Activated CD4-positive, CD25-positive, alpha-beta regulatory T cell (primary cell): ENCODE data around the gene BACH1.
A peak's percentile ranks its signal among the peaks of the same experiment; 100 is the strongest.
"Not testable (repeated sequence)": the region's sequence is repeated elsewhere in the genome, so short reads cannot be mapped to it uniquely, and the experiment has no call there.

Source experiments
- DNase-seq, 4 experiments: peaks; one replicate each; lab custom pipeline; 2025; lab: John Stamatoyannopoulos, UW

Gene BACH1

GRCh38 chr21:29346771-29347170 lies 48.0 kb downstream of the BACH1 start:
- DNase-seq, result no peak

- no peak for DNase-seq
These were observed 48.6 kb downstream of the BACH1 start for GRCh38 chr21:29347274-29347681.

DNA sequence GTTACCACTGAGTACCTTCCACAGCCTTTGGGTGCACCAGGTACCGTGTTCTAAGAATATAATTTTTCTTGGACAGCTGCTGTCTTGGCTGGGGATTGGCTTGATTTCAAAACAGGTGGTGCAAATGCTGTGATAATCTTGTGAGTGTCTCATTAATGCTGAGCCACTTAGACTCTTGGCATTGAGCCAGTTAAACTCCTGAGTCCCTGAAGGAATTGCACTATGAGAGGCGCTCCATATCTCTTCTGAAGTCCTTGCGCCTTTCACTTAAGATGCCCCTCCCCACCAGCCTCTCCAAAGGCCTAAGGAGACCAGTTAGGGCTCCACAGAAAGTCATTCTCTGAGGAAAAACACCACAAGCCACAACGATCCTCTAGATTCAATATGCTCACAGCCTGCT lies 51.0 kb downstream of the BACH1 start:
- DNase-seq, result no peak

DNA sequence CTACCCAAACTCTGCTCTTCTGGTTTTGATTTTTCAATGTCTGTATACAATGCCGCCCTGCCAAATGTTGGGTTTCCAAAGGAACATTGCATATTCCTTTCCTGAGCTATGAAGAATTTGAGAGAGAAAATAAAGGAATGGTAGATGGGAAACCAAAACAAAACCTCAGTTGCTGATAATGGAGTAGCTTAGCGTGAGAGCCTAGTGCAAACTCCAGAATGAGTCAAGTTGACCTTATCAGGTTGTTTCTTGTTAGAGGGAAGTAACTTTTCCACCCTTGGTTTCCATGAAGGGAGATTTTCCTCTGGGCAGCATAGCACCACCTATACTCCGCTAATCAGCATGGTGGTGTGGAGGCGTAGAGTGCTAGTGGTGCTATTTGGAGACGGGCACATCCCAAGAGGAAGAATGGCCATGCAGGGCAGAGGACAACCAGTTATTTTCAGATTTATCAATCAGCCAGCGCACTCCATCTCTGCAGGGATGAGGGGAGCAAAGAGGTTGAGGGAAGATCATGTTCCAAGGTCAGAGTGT lies 51.6 kb downstream of the BACH1 start:
- DNase-seq, result no peak

DNA sequence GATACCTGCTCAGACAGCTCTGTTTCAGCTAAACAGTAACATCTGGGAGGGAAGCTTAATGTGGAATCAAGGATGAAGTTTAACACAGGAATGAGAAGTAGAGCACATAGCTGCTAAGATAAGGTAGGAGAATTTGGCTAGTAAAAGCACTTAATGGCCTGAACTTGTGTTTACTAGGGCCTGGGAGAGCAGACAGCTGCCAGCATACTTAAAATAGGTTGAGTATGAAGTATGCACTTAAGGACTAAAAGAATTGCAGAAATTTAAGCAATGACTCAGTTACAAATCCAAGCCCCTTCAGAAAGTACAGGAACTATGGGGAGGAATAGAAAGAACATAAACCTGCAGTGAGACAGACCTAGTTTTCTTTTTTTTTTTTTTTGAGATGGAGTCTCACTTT lies 53.0 kb downstream of the BACH1 start:
- no peak for DNase-seq

GRCh38 chr21:29355043-29355710 lies 56.5 kb downstream of the BACH1 start:
- DNase-seq, result not testable (repeated sequence)

DNA sequence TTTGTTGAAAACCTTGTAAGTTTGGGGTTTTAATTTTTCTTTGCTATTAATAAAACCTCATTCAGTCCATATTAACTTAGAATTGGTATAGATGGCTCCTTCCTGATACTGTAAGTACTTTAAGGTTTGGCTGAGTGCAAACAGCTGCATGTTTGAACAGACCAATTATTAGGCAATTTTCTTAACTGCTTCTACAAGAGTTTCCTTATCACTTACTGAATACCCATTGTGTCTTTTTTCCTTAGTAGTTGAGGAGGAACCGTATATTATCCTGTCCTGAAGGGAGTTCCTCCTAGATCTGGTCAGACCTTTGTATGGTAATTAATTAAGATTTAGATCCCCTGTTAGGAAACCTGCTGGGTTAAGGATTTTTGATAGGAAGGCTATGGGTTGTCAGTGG lies 57.6 kb downstream of the BACH1 start:
- DNase-seq, result not testable (repeated sequence)

- DNase-seq, result not testable (repeated sequence)
These were observed 58.1 kb downstream of the BACH1 start for GRCh38 chr21:29356810-29357209.

DNA sequence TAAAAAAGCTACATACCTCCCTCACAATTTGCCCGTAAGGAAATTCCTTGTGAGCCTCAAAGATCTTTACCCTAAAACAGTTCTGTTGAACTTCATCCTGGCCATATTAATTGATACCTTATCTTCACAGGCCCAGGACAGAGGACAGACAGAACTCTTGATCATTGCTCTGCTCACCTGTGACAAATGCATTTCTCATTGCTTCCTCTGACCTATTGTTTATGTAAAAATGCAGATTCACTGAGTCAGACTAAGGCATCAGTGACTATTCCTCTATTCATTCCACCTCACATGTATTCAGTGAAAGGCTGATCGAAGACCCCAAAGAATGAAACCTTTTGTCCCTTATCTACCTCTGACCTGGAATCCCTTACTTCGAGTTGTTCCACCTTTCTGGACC lies 61.0 kb downstream of the BACH1 start:
- no peak for DNase-seq

GRCh38 chr21:29360799-29361765 lies 62.4 kb downstream of the BACH1 start:
- DNase-seq, result no peak

GRCh38 chr21:29362758-29363157 lies 64.0 kb downstream of the BACH1 start:
- DNase-seq, result no peak

DNA sequence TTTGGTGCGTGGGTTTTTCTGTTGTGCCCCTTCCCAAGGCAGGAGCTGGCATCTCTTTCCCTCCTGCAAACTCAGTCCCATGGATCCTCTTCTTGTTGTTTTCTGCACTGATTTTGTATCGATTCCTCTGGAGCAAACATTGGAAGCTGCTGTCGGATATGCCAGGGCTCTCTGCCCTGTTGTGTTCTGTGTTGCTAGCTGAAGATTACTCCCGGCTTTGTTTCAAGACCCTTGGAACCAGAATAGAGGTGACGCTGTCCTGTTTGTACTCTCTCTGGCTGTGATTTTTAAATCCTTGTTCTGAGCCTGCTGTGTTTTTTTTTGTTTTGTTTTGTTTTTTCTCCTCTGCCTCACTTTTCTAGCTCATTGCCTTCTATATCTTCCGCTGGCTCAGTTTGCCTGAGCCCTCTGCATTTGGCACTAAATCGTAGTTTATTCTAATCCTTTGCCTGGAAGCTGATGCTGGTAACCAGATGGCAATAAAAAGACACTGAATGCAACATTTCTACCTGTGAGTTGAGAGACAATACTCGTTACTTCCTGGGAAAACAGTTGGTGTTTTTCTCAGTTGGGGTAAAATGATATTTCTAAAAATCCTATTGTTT lies 67.0 kb downstream of the BACH1 start:
- DNase-seq, result no peak

GRCh38 chr21:29366532-29366931 lies 67.8 kb downstream of the BACH1 start:
- no peak for DNase-seq

DNA sequence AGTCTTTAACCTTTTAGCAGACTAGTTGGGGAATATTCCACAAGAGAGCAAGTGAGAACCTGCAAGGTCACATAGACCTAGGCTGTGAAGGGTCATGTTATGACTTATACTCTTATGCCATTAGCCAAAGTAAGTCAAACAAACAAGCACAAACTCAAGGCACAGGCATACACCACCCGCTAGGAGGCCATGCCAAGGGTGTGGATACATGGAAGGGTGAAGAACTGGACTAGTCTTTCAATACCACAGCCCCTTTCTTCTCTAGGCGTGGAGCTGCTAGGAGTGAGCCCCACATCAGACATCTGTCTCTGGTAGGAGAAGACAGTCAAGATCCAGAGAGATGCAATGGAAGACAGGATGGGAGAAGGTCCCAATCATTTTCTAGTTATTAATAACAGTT lies 68.6 kb downstream of the BACH1 start:
- DNase-seq, result no peak

DNA sequence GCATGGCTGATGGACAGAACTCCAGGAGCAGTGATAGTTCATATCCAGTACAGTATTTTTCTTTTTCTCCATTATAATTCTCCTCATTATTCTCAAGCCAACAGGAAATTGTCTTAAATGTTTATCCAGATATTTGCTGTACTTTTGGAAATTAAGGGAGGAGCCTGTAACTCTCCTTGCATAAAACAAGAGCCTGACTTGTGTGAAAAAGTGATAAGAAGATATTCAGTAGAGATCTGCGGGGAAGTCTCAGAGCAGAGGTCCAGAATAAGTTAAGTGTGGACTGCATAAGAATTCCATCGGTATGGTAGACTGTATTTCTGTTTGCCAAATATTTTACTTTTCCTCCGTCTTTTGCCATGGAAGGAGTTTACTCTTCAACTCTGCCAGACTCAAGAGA lies 70.2 kb downstream of the BACH1 start:
- DNase-seq, result no peak

DNA sequence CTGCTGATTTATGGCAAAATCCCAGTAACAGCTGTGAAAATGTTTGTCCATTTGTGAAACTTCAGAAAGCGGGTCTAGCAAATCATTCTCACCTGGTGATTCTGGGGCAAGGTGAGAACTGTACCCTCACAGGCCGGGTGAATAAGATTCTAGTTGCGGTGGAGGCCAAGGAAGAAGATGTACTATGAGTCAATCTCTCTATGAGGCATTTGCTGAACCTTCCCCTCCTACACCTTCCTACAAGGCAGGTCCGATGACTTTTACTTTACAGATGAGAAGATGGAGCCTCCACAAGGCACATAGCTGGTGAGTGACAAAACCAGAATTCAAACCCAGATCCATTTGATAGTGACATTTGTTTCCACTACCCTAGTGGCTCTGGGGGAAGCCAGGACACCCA lies 72.7 kb downstream of the BACH1 start:
- DNase-seq, result no peak

GRCh38 chr21:29372063-29372802 lies 73.5 kb downstream of the BACH1 start:
- DNase-seq, result peak in 3 of 4 experiments; percentile 3 to 40 (median 6)

- no peak for DNase-seq
These were observed 75.8 kb downstream of the BACH1 start for GRCh38 chr21:29374481-29374880.

DNA sequence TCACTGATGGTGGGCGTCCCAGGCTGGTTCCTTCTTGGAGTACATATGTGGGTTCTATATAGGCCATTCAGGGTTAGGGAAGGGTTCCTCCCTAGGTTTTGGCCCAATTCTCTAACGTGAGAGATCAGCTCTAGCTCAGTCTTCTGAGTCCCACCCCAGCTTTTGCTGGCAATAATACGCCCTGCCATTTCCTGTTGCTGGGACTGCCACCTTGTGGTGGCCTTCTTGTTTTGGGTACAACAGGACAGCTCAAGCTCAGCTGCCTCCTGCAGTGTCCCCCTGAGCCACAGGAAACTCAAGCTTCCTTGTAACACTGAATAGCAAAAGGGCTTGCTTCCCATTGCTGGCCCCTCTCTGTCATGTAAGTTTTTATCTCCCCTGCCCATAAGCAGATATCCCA lies 77.8 kb downstream of the BACH1 start:
- DNase-seq, result peak; percentile 2 to 36 (median 25)

GRCh38 chr21:29377266-29377665 lies 78.5 kb downstream of the BACH1 start:
- DNase-seq, result no peak

- no peak for DNase-seq
These were observed 80.1 kb downstream of the BACH1 start for GRCh38 chr21:29378832-29379231.

- no peak for DNase-seq
These were observed 80.9 kb downstream of the BACH1 start for GRCh38 chr21:29379517-29380054.
